ENCODE measurements around the gene OSBPL9.
A peak's percentile ranks its signal among the peaks of the same experiment; 100 is the strongest.

Gene OSBPL9

GRCh38 chr1:51744506-51745303, 127.8 kb downstream of the OSBPL9 start:
- no peak for DNase-seq

- no peak for DNase-seq
These were observed 128.3 kb downstream of the OSBPL9 start for GRCh38 chr1:51745304-51745570.

DNA sequence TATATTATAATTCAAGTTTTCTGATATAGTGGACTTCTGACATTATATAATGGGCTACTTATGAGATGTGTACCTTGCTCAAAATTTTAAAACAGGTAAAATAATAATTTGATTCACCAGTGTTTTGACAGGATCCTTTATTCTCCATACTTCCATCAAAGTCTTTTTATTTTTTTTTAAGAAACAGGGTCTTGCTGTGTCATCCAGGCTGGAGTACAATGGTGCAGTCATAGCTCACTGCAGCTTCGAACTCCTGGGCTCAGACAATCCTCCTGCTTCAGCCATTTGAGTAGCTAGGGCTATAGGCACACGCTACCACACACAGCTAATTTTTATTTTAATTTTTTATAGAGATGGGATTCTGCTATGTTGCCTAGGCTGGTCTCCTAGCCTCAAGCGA, 132.3 kb downstream of the OSBPL9 start:
- no peak for DNase-seq

- DNase-seq = no peak
These were observed 133.3 kb downstream of the OSBPL9 start for GRCh38 chr1:51750218-51750617.

GRCh38 chr1:51750729-51751128, 133.8 kb downstream of the OSBPL9 start:
- DNase-seq = no peak

DNA sequence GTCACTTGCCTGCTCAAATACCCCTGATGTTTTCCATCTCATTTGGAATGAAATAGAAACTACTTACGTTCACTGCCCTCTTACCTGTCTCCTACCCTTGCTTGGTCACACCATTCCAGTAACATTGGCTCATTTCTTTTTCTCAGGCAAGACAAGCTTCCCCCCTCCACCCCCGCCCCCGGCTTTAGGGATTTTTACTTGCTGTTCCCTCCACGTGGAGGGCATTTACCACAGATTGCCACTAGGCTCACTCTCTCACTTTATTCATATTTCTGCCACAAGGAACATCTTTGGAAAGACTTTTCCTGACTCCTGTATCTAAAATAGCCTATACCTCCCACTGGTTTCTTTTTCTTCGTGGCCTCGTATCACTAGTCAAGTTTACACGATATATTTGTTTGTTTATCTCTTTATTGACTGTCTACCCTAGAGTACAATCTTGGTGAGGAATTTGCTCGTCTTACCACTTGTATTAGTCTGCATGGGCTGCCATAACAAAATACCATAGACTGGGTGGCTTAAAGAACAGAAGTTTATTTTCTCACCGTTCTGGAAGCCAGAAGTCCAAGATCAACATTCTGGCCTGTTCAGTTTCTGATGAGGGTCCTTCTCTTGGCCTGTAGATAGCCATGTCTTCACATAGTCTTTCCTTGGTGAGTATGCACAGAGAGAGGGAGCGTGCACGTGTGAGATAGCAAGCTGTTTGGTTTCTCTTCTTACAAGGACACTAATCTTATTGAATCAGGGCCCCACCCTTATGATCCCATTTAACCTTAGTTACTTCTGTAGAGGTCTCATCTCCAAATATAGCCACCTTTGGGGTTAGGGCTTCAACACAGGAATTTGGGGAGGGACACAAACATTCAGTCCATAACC, 135.4 kb downstream of the OSBPL9 start:
- DNase-seq = no peak

- no peak for DNase-seq
These were observed 137.1 kb downstream of the OSBPL9 start for GRCh38 chr1:51753969-51754368.

DNA sequence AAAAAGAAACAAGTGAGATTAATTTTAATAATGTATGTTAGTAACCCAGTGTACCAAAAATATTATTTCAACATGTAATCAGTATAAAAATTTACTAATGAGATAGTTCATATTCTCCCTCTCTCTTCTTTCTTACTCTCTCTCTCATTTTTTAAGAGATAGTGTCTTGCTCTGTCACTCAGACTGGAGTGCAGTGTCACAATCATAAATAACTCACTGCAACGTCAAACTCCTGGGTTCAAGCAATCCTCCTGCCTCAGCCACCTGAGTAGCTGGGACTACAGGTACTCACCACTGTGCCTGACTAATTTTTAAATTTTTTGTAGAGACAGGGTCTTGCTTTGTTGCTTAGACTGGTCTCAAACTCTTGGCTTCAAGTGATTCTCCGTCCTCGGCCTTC, 137.8 kb downstream of the OSBPL9 start:
- no peak for DNase-seq

DNA sequence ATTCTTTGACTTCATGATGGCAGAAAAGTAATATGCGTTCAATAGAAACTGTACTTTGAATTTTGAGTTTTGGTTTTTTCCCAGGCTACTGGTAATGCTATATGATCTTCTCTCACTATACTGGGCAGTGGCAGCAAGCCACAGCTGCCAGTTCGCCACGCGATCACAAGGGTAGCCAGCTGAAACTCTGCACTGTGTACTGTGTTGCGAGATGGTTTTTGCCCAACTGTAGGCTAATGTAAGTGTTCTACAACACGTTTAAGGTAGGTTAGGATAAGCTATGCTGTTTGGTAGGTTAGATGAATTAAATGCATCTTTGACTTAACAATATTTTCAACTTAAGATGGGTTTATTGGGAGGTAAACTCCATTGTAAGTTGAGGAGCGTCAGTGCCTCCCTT, 138.5 kb downstream of the OSBPL9 start:
- DNase-seq = no peak

GRCh38 chr1:51756290-51756689, 139.4 kb downstream of the OSBPL9 start:
- no peak for DNase-seq

DNA sequence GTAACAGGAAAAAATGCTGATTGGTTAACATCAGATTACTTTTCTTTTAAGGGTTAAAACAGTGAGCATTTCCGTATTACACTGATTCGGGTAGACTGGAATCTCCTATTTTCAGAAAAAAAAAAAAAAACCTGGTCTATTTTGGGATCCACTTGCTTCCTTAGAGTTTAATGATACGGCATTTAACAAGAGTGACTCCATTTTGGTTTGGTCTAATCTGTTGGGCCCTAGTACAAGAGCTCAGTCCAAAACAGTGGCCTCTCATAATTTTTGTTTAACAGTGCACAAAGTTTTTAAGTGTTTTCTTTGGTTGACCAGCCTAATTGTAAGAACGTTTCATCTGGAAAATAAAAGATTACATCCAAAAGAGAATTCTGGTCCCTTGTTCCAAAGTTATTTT, 141.4 kb downstream of the OSBPL9 start:
- DNase-seq = no peak

DNA sequence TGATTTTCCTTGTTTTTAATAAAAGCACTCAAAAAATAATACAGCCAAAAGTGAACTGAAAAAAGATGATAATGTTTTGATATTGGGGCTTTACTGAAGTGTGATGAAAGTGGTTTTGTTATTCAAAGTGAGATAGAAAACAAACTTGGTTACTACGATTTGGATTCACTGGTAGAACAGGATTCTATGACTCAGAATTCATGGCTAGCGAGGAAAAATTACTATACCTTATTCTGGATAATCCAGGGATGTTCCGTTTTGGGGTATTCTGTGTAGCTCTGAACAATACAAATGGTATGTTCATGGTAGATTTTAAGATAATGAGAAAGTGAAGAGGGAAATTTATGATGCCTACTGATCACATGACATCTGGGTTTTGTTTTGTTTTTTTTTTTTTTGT, 144.0 kb downstream of the OSBPL9 start:
- DNase-seq = no peak

DNA sequence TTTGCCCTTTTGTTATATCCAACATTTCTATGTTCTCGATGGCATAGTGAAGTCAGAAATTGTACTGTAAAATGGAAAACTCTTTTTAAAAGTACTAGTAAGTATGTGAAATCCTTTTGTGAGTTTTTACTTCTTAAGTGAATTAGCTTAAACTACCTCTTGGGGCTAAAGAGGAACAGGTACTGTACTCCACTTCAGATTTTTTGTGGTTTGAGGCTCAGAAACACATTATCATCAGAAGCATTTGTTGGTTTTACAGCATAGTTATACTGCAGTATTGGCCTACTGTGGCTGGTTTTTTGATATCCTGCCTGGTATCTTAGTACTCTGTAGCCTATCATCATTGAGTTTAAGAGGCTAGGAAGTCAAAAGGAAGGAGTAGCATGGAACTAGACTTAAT, 144.5 kb downstream of the OSBPL9 start:
- no peak for DNase-seq

DNA sequence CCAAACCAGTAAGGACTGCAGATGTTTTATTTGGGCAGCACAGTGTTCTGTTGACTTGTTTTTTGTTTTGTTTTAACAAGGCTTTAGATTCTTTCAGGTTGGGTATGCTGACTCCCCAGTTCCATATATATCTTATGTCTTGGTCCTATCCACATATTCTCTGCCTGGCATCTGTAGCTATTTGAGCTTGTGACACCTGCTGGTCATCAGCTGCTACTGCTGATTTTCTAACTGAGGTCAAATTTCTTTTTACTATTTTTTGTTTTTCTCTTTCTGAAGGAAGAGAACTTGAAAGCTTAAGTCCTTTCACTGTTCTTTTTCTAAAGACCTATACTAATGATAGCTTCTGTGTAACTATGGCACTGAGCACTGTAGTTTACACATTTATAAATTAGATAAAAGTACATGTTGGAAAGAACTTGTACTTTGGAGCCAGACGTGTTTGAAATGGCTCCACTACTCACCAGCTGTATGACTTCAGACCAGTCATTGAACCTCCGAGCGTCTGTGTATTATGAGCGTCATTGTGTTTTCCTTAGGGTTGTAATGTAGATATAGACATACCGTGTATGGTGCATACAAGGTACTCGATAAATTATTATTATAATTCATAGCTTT, 152.2 kb downstream of the OSBPL9 start:
- peak; percentile 17 for DNase-seq

DNA sequence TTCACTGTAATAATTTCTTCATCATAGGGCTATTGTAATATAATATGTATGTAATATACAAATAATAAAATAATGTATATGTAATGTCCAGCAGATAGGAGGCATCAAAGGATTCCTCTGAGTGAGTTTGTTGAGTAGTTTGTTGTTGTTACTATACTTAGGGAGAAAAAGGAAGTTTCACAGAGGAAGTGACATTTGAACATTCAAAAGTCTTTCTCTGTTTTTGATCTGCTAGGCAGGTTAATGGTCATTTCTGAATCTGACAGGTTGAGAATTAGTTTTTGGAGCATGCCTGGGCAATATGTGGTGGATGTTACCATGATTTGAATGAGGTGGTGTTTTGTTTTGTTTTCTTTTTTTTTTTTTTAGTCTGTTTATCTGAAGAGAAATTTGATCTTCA, 159.5 kb downstream of the OSBPL9 start:
- no peak for DNase-seq

DNA sequence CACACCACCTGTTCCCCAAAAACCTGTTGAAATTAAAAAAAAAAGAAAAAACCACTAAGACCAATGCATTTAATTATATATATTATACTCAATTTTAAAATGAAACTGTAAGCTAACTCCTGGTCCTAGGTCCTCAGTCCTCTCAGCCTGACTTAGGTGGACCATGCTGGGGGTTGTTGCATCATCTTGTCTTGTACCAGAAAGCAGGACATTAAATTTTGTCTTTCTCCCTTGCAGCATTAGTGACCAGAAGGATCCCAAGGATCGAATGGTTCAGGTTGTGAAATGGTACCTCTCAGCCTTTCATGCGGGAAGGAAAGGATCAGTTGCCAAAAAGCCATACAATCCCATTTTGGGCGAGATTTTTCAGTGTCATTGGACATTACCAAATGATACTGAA, 164.0 kb downstream of the OSBPL9 start:
- no peak for DNase-seq

- no peak for DNase-seq
These were observed 168.1 kb downstream of the OSBPL9 start for GRCh38 chr1:51784997-51785421.

- no peak for DNase-seq
These were observed 172.0 kb downstream of the OSBPL9 start for GRCh38 chr1:51788938-51789337.

DNA sequence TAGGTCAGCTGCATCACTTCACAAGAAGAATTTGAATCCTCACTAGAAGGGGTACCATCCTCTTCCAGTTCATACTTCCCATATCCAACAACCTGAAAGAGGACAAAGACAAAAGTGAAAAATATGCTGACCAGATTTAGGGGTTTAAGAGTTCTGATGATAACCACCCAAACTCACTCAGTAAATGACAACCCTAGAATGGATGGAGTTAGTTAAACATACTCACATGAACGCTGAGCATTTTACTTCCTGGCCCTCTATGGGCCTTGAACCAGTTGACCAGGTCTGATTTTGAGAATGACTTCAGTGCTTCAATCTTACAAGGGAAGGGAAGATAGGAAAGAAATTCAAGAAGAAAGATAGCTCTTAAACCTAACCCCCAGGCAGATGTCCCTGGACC, 172.4 kb downstream of the OSBPL9 start:
- DNase-seq = no peak

- no peak for DNase-seq
These were observed 173.5 kb downstream of the OSBPL9 start for GRCh38 chr1:51790385-51790784.

DNA sequence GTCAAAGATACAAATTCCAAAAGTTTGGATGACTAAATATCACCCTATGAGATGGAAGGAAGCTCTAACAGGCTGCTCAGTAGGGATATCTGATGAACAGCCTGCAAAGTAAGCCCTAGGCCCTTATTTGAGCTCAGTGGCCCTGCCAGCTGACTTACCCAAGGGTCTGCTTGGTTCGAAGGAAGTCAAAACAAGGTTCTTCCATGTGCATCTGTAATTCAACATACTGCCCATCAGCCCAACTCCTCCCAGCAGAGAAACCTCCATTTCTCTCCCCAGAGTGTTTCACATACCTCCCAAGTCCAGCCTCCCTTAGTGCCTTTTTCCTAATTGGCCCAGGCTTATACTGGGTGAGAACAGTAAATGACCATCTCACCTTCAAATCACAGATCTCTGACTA, 175.0 kb downstream of the OSBPL9 start:
- no peak for DNase-seq

GRCh38 chr1:51792864-51793263, 176.0 kb downstream of the OSBPL9 start:
- DNase-seq = no peak

DNA sequence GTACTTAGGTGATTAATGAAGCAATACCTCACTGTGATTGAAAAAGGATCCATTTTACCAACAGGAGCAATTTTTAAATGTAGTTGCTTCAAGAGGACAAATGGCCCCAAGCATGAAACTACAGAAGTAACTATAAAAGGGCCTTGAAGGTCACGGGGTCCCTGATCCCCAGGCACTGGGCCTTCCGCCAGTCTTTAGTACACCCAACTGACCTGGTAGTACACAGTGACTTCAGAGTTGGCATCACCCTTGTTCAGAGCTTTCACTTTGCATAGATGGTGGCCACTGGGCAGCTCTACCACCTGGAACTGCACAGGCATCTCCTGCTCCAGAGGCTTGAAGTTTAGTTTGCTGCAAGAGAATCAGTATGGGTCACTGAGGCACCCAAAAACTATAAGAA, 177.4 kb downstream of the OSBPL9 start:
- no peak for DNase-seq

DNA sequence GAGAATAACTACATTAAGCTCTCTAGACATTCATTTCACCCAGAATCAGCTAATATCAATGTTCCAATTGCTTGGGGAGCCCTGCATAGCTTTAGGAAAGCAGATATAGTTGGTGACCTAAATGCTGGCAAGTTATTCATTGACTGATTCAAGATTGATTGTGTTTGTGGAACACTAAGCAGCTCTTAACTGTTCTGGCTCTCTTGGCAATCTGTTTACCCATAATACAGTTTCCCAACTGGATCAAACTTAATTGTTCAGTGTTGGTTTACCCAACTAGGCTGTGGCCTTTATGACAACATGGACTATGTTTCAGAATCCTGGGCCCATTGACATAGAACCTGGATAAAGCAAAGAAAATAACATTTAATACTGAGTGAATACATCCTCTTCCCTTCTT, 178.0 kb downstream of the OSBPL9 start:
- DNase-seq = no peak

Data from DMS 273 treated with DMSO at 0.1 percent for 48 hours (cell line).